HG02759 (cell line): Measurements from ENCODE around the gene SEBOX.

Experiments
- ATAC-seq: cut with Tn5 transposase; IDR thresholded peaks from one replicate; pipeline ENCODE4 v1.9.1; 2021; ENCODE audit warnings: mild to moderate bottlenecking, moderate library complexity; ENCODE audit not compliant: unreplicated experiment

SEBOX gene

GRCh38 chr17:28394337-28395116, 29.5 kb upstream of the SEBOX start:
- ATAC-seq: no peak

- ATAC-seq: no peak
These were observed 27.5 kb upstream of the SEBOX start for GRCh38 chr17:28392491-28392890.

GRCh38 chr17:28391401-28391800, 26.4 kb upstream of the SEBOX start:
- ATAC-seq: no peak

- no peak for ATAC-seq
These were observed 26.0 kb upstream of the SEBOX start for GRCh38 chr17:28390984-28391383.

GRCh38 chr17:28390563-28390962, 25.6 kb upstream of the SEBOX start:
- ATAC-seq: no peak

- ATAC-seq: no peak
These were observed 25.1 kb upstream of the SEBOX start for GRCh38 chr17:28390141-28390540.

- ATAC-seq: no peak
These were observed 23.1 kb upstream of the SEBOX start for GRCh38 chr17:28388106-28388505.

- no peak for ATAC-seq
These were observed 21.4 kb upstream of the SEBOX start for GRCh38 chr17:28386391-28386790.

GRCh38 chr17:28385406-28385805, 20.4 kb upstream of the SEBOX start:
- ATAC-seq: no peak

- peak; percentile 23 for ATAC-seq
These were observed 20.0 kb upstream of the SEBOX start for GRCh38 chr17:28385037-28385400.

- peak; percentile 79 for ATAC-seq
These were observed 19.5 kb upstream of the SEBOX start for GRCh38 chr17:28384281-28385036.

GRCh38 chr17:28381141-28381825, 16.3 kb upstream of the SEBOX start:
- ATAC-seq: no peak

GRCh38 chr17:28379814-28380801, 15.1 kb upstream of the SEBOX start:
- no peak for ATAC-seq

GRCh38 chr17:28372945-28373274, 7.9 kb upstream of the SEBOX start:
- ATAC-seq: no peak

GRCh38 chr17:28372203-28372944, 7.4 kb upstream of the SEBOX start:
- peak; percentile 14 for ATAC-seq

GRCh38 chr17:28371245-28372202, 6.5 kb upstream of the SEBOX start, which contains the start of gene SARM1:
SARM1 (plus strand) TSS chr17:28371694; CDS start chr17:28372033, 339 bp downstream.
- ATAC-seq: peak; percentile 91

- ATAC-seq: no peak
These were observed 5.7 kb upstream of the SEBOX start for GRCh38 chr17:28370744-28371103.

GRCh38 chr17:28370035-28370743, 5.2 kb upstream of the SEBOX start, which contains the start of gene VTN:
VTN (minus strand) TSS chr17:28370307; CDS start chr17:28370203, 104 bp downstream.
- no peak for ATAC-seq
